WTC11 (cell line): ENCODE measurements around the gene ZNF367. TPM values are rescaled to one million over a fixed set of nuclear protein-coding genes. Genes with fewer than 3 reads are reported as not detected.

Experiments
- CBFB ChIP-seq: sonication (generic); formaldehyde crosslinking; IDR thresholded peaks from 2 replicates; pipeline ENCODE4 v1.8.1; 2022; ENCODE audit warnings: mild to moderate bottlenecking, low read depth, missing genetic modification reagents
- NFE2L1 ChIP-seq: sonication (generic); formaldehyde crosslinking; IDR thresholded peaks from 2 replicates; pipeline ENCODE4 v1.8.1; 2023; ENCODE audit warnings: missing genetic modification reagents
- NR1H2 ChIP-seq: sonication (generic); formaldehyde crosslinking; IDR thresholded peaks from 2 replicates; pipeline ENCODE4 v1.9.0; 2021; ENCODE audit warnings: mild to moderate bottlenecking, moderate library complexity, missing genetic modification reagents
- OVOL2 ChIP-seq: fragments of 250-450 bp; sonication (Bioruptor Pico); IDR thresholded peaks from 2 replicates; pipeline ENCODE4 v1.9.0; 2021; ENCODE audit warnings: mild to moderate bottlenecking, borderline replicate concordance
- SMAD3 ChIP-seq: sonication (generic); formaldehyde crosslinking; IDR thresholded peaks from 2 replicates; pipeline ENCODE4 v1.8.0; 2022; ENCODE audit warnings: missing genetic modification reagents, mild to moderate bottlenecking, borderline replicate concordance
- total RNA-seq: library from RNA; stranded (reverse); gene quantifications from 3 replicates; pipeline ENCODE4 v1.2.3, GENCODE V29; 2021
- TF ChIP-seq, protein P1 (sequence below): fragments of 250-450 bp; sonication (Bioruptor Pico); IDR thresholded peaks from 2 replicates; pipeline ENCODE4 v1.9.0; 2021; ENCODE audit warnings: mild to moderate bottlenecking, borderline replicate concordance
- TF ChIP-seq, protein P2 (sequence below): sonication (generic); formaldehyde crosslinking; IDR thresholded peaks from 2 replicates; pipeline ENCODE4 v1.8.1; 2023; ENCODE audit warnings: mild to moderate bottlenecking, moderate library complexity, missing genetic modification reagents
- TF ChIP-seq, protein P3 (sequence below): sonication (generic); formaldehyde crosslinking; IDR thresholded peaks from 2 replicates; pipeline ENCODE4 v1.8.1; 2023; ENCODE audit warnings: mild to moderate bottlenecking, missing genetic modification reagents, moderate library complexity
- TF ChIP-seq, protein P4 (sequence below): sonication (generic); formaldehyde crosslinking; IDR thresholded peaks from 2 replicates; pipeline ENCODE4 v1.8.1; 2022; ENCODE audit warnings: low read depth, missing genetic modification reagents, borderline replicate concordance
- TF ChIP-seq, protein P5 (sequence below): sonication (generic); formaldehyde crosslinking; IDR thresholded peaks from 2 replicates; pipeline ENCODE4 v1.8.1; 2022; ENCODE audit warnings: low read depth, mild to moderate bottlenecking, moderate library complexity, missing genetic modification reagents, borderline replicate concordance
- TF ChIP-seq, protein P6 (sequence below): fragments of 250-450 bp; sonication (Bioruptor Pico); conservative IDR thresholded peaks from 2 replicates; pipeline ENCODE4 v1.9.0; 2021; ENCODE audit warnings: mild to moderate bottlenecking
- TF ChIP-seq, protein P7 (sequence below): sonication (generic); formaldehyde crosslinking; IDR thresholded peaks from 2 replicates; pipeline ENCODE4 v1.8.1; 2022; ENCODE audit warnings: mild to moderate bottlenecking, missing genetic modification reagents, moderate library complexity, borderline replicate concordance
- TF ChIP-seq, protein P8 (sequence below): fragments of 250-450 bp; sonication (Bioruptor Pico); IDR thresholded peaks from 2 replicates; pipeline ENCODE4 v1.9.0; 2021; ENCODE audit warnings: moderate library complexity, mild to moderate bottlenecking, inconsistent platforms, borderline replicate concordance

The ZNF367 gene
- total RNA-seq, 1 experiment from 2014 or later, result 7.4 TPM

DNA sequence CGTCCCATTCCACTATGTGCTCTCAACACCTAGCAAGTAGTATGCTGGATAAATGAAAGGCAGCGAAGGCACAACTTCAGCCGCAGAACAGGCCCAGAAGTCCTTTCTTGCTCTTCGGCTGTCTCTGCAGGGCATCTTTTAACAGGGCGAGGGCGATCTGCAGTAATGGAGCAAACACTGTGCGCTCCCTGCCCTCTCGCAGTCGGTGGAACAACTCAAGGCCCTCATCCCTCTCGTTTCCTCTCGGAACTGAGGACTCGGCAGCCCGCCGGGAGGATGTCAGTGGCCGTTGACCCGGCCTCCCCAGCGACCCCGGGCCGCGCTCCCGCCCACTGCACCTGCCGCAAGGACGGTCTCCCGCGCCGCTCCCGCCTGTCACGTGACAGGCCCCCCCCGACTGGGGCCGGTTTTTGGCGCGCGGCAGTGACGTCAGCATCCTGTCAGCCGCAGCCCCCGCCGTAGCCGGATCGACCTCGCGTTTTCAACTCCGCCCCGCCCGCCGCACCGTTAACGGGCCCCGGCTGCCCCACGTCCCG is 1.1 kb downstream of the ZNF367 start (continued):
- TF ChIP-seq, protein P1, sequence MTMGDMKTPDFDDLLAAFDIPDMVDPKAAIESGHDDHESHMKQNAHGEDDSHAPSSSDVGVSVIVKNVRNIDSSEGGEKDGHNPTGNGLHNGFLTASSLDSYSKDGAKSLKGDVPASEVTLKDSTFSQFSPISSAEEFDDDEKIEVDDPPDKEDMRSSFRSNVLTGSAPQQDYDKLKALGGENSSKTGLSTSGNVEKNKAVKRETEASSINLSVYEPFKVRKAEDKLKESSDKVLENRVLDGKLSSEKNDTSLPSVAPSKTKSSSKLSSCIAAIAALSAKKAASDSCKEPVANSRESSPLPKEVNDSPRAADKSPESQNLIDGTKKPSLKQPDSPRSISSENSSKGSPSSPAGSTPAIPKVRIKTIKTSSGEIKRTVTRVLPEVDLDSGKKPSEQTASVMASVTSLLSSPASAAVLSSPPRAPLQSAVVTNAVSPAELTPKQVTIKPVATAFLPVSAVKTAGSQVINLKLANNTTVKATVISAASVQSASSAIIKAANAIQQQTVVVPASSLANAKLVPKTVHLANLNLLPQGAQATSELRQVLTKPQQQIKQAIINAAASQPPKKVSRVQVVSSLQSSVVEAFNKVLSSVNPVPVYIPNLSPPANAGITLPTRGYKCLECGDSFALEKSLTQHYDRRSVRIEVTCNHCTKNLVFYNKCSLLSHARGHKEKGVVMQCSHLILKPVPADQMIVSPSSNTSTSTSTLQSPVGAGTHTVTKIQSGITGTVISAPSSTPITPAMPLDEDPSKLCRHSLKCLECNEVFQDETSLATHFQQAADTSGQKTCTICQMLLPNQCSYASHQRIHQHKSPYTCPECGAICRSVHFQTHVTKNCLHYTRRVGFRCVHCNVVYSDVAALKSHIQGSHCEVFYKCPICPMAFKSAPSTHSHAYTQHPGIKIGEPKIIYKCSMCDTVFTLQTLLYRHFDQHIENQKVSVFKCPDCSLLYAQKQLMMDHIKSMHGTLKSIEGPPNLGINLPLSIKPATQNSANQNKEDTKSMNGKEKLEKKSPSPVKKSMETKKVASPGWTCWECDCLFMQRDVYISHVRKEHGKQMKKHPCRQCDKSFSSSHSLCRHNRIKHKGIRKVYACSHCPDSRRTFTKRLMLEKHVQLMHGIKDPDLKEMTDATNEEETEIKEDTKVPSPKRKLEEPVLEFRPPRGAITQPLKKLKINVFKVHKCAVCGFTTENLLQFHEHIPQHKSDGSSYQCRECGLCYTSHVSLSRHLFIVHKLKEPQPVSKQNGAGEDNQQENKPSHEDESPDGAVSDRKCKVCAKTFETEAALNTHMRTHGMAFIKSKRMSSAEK (CRISPR knock-in tag), result no peak
- TF ChIP-seq CBFB (CRISPR knock-in tag) (no peak), OVOL2 (CRISPR knock-in tag) (no peak), SMAD3 (CRISPR knock-in tag) (peak; percentile 41; the same call in 1 of the 2 replicates), NFE2L1 (CRISPR knock-in tag) (0 out of 2 replicates have a peak, but pooled peaks have one; percentile 67), NR1H2 (CRISPR knock-in tag) (no peak)
- TF ChIP-seq, protein P2, sequence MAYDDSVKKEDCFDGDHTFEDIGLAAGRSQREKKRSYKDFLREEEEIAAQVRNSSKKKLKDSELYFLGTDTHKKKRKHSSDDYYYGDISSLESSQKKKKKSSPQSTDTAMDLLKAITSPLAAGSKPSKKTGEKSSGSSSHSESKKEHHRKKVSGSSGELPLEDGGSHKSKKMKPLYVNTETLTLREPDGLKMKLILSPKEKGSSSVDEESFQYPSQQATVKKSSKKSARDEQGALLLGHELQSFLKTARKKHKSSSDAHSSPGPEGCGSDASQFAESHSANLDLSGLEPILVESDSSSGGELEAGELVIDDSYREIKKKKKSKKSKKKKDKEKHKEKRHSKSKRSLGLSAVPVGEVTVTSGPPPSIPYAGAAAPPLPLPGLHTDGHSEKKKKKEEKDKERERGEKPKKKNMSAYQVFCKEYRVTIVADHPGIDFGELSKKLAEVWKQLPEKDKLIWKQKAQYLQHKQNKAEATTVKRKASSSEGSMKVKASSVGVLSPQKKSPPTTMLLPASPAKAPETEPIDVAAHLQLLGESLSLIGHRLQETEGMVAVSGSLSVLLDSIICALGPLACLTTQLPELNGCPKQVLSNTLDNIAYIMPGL, result peak; percentile 28; the same call in 1 of the 2 replicates
- TF ChIP-seq, protein P3, sequence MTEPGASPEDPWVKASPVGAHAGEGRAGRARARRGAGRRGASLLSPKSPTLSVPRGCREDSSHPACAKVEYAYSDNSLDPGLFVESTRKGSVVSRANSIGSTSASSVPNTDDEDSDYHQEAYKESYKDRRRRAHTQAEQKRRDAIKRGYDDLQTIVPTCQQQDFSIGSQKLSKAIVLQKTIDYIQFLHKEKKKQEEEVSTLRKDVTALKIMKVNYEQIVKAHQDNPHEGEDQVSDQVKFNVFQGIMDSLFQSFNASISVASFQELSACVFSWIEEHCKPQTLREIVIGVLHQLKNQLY (CRISPR knock-in tag), result no peak
- TF ChIP-seq, protein P4, sequence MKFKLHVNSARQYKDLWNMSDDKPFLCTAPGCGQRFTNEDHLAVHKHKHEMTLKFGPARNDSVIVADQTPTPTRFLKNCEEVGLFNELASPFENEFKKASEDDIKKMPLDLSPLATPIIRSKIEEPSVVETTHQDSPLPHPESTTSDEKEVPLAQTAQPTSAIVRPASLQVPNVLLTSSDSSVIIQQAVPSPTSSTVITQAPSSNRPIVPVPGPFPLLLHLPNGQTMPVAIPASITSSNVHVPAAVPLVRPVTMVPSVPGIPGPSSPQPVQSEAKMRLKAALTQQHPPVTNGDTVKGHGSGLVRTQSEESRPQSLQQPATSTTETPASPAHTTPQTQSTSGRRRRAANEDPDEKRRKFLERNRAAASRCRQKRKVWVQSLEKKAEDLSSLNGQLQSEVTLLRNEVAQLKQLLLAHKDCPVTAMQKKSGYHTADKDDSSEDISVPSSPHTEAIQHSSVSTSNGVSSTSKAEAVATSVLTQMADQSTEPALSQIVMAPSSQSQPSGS (CRISPR knock-in tag), result no peak
- TF ChIP-seq, protein P5, sequence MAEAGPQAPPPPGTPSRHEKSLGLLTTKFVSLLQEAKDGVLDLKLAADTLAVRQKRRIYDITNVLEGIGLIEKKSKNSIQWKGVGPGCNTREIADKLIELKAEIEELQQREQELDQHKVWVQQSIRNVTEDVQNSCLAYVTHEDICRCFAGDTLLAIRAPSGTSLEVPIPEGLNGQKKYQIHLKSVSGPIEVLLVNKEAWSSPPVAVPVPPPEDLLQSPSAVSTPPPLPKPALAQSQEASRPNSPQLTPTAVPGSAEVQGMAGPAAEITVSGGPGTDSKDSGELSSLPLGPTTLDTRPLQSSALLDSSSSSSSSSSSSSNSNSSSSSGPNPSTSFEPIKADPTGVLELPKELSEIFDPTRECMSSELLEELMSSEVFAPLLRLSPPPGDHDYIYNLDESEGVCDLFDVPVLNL (CRISPR knock-in tag), result 0 out of 2 replicates have a peak, but pooled peaks have one; percentile 20
- TF ChIP-seq, protein P6, sequence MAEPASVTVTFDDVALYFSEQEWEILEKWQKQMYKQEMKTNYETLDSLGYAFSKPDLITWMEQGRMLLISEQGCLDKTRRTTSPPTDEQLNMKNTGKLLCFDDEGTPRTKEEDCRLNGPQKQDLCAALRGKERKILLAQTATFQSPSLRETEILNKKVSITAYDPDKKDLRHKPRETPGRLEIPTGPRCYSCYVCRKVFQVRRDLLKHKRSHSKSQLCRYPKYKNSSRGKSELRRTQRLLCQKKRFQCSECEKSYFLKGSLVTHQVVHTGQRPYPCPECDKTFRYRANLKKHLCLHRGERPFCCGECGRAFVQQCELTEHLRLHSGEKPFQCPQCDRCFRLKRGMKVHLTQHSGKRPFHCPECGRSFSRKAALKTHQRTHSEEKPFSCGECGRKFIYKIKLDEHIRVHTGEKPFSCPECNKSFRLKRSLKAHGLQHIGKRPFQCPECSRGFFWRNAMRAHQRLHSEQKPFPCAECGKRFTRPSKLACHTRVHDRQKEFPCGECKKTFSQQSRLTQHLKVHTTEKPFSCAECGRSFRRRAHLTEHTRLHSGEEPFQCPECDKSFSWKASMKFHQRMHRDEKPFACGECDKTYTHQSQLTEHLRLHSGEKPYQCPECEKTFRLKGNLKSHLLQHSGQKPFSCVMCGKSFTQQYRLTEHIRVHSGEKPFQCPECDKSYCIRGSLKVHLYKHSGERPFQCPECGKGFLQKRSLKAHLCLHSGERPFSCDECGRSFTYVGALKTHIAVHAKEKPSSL (CRISPR knock-in tag), result no peak
- TF ChIP-seq, protein P7, sequence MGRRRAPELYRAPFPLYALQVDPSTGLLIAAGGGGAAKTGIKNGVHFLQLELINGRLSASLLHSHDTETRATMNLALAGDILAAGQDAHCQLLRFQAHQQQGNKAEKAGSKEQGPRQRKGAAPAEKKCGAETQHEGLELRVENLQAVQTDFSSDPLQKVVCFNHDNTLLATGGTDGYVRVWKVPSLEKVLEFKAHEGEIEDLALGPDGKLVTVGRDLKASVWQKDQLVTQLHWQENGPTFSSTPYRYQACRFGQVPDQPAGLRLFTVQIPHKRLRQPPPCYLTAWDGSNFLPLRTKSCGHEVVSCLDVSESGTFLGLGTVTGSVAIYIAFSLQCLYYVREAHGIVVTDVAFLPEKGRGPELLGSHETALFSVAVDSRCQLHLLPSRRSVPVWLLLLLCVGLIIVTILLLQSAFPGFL (CRISPR knock-in tag), result no peak
- TF ChIP-seq, protein P8, sequence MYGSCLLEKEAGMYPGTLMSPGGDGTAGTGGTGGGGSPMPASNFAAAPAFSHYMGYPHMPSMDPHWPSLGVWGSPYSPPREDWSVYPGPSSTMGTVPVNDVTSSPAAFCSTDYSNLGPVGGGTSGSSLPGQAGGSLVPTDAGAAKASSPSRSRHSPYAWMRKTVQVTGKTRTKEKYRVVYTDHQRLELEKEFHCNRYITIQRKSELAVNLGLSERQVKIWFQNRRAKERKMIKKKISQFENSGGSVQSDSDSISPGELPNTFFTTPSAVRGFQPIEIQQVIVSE, result no peak
